HG03342 (cell line): ENCODE results near the gene MAPK7.

ENCODE experiments used
- ATAC-seq: cut with Tn5 transposase; IDR thresholded peaks from one replicate; pipeline ENCODE4 v1.9.1; 2021; ENCODE audit warnings: mild to moderate bottlenecking, moderate library complexity; ENCODE audit not compliant: unreplicated experiment

Gene MAPK7

GRCh38 chr17:19378416-19379360 lies at the start of gene MAPK7:
TSS of gene MAPK7 (plus strand) at chr17:19378498. CDS start at chr17:19378901, 403 bp downstream.
- ATAC-seq: peak; percentile 5

GRCh38 chr17:19329136-19329535 lies 49.2 kb upstream of the MAPK7 start:
- no peak for ATAC-seq

GRCh38 chr17:19329839-19330238 lies 48.5 kb upstream of the MAPK7 start:
- no peak for ATAC-seq

GRCh38 chr17:19330271-19330670 lies 48.0 kb upstream of the MAPK7 start:
- ATAC-seq: no peak

- no peak for ATAC-seq
Observed at GRCh38 chr17:19331134-19331533, 47.2 kb upstream of the MAPK7 start.

GRCh38 chr17:19331543-19332245 lies 46.6 kb upstream of the MAPK7 start:
- no peak for ATAC-seq

GRCh38 chr17:19332371-19333131 lies 45.7 kb upstream of the MAPK7 start:
- no peak for ATAC-seq

- no peak for ATAC-seq
Observed at GRCh38 chr17:19333132-19333440, 45.2 kb upstream of the MAPK7 start.

- ATAC-seq: no peak
Observed at GRCh38 chr17:19333736-19334290, 44.5 kb upstream of the MAPK7 start.

- no peak for ATAC-seq
Observed at GRCh38 chr17:19334331-19334730, 44.0 kb upstream of the MAPK7 start.

- no peak for ATAC-seq
Observed at GRCh38 chr17:19335951-19336631, 42.2 kb upstream of the MAPK7 start.

- no peak for ATAC-seq
Observed at GRCh38 chr17:19336938-19337711, 41.2 kb upstream of the MAPK7 start.

GRCh38 chr17:19337712-19338023 lies 40.6 kb upstream of the MAPK7 start:
- no peak for ATAC-seq

GRCh38 chr17:19338031-19338990 lies 40.0 kb upstream of the MAPK7 start:
- ATAC-seq: no peak

GRCh38 chr17:19339341-19339815 lies 38.9 kb upstream of the MAPK7 start:
- ATAC-seq: no peak

GRCh38 chr17:19341211-19341631 lies 37.1 kb upstream of the MAPK7 start:
- no peak for ATAC-seq

- no peak for ATAC-seq
Observed at GRCh38 chr17:19341641-19342610, 36.4 kb upstream of the MAPK7 start.
